SK-N-SH treated with all-trans-retinoic acid at 6 μM for 48 hours (cell line): ENCODE results near the gene NRL.

Experiments used
- ATAC-seq: fragments of 200-7000 bp; cut with Tn5 transposase; 3 replicates; pipeline ENCODE4 v1.9.1; 2020; ENCODE audit warnings: mild to moderate bottlenecking, moderate library complexity
- ARNTL ChIP-seq: fragments of 450-650 bp; formaldehyde crosslinking; IDR thresholded peaks from 2 replicates; pipeline ENCODE4 v1.5.0; 2020; ENCODE audit warnings: low read depth, mild to moderate bottlenecking, moderate library complexity, borderline replicate concordance
- BACH2 ChIP-seq: fragments of 250-450 bp; sonication (Bioruptor Pico); IDR thresholded peaks from 2 replicates; pipeline ENCODE4 v1.9.0; 2021; ENCODE audit warnings: mild to moderate bottlenecking, borderline replicate concordance
- CREB5 ChIP-seq: fragments of 250-450 bp; sonication (Bioruptor Pico); IDR thresholded peaks from 2 replicates; pipeline ENCODE4 v1.5.1; 2020; ENCODE audit warnings: low read depth, mild to moderate bottlenecking, moderate library complexity
- CSDC2 ChIP-seq: fragments of 250-450 bp; sonication (Bioruptor Pico); IDR thresholded peaks from 2 replicates; pipeline ENCODE4 v1.5.0; 2020; ENCODE audit warnings: mild to moderate bottlenecking, moderate library complexity
- CSRNP3 ChIP-seq: fragments of 250-450 bp; sonication (Bioruptor Pico); IDR thresholded peaks from 2 replicates; pipeline ENCODE4 v1.5.1; 2021; ENCODE audit warnings: mild to moderate bottlenecking, moderate library complexity
- ESRRG ChIP-seq: fragments of 250-450 bp; sonication (Bioruptor Pico); IDR thresholded peaks from 2 replicates; pipeline ENCODE4 v1.6.1; 2021; ENCODE audit warnings: mild to moderate bottlenecking
- GLIS3 ChIP-seq: fragments of 250-450 bp; sonication (Bioruptor Pico); IDR thresholded peaks from 2 replicates; pipeline ENCODE4 v1.5.0; 2020; ENCODE audit warnings: mild to moderate bottlenecking, moderate library complexity
- ISL1 ChIP-seq: fragments of 250-450 bp; sonication (Bioruptor Pico); IDR thresholded peaks from 2 replicates; pipeline ENCODE4 v2.1.2; 2022; ENCODE audit warnings: mild to moderate bottlenecking, moderate library complexity
- OSR1 ChIP-seq: fragments of 250-450 bp; sonication (Bioruptor Pico); IDR thresholded peaks from 2 replicates; pipeline ENCODE4 v1.8.0; 2022; ENCODE audit warnings: moderate library complexity, mild to moderate bottlenecking, inconsistent platforms
- PATZ1 ChIP-seq: fragments of 250-450 bp; sonication (Bioruptor Pico); IDR thresholded peaks from 2 replicates; pipeline ENCODE4 v1.8.0; 2020; ENCODE audit warnings: mild to moderate bottlenecking, moderate library complexity, borderline replicate concordance
- POU6F1 ChIP-seq: fragments of 250-450 bp; sonication (Bioruptor Pico); IDR thresholded peaks from 2 replicates; pipeline ENCODE4 v1.8.0; 2021; ENCODE audit warnings: low read depth, mild to moderate bottlenecking, moderate library complexity, borderline replicate concordance
- PPARA ChIP-seq: fragments of 250-450 bp; sonication (Bioruptor Pico); IDR thresholded peaks from 2 replicates; pipeline ENCODE4 v1.5.0; 2020; ENCODE audit warnings: mild to moderate bottlenecking, borderline replicate concordance
- RARB ChIP-seq: fragments of 250-450 bp; sonication (Bioruptor Pico); IDR thresholded peaks from 2 replicates; pipeline ENCODE4 v1.8.0; 2021; ENCODE audit warnings: mild to moderate bottlenecking, moderate library complexity
- SNAI2 ChIP-seq: fragments of 250-450 bp; sonication (Bioruptor Pico); IDR thresholded peaks from 2 replicates; pipeline ENCODE4 v1.5.0; 2020; ENCODE audit warnings: mild to moderate bottlenecking, moderate library complexity
- TCF4 ChIP-seq: fragments of 250-450 bp; sonication (Bioruptor Pico); IDR thresholded peaks from 2 replicates; pipeline ENCODE4 v1.8.0; 2021; ENCODE audit warnings: mild to moderate bottlenecking, moderate library complexity, borderline replicate concordance
- TSHZ2 ChIP-seq: fragments of 250-450 bp; sonication (Bioruptor Pico); IDR thresholded peaks from 2 replicates; pipeline ENCODE4 v1.5.0; 2020; ENCODE audit warnings: mild to moderate bottlenecking, moderate library complexity
- ZFP3 ChIP-seq: fragments of 250-450 bp; sonication (Bioruptor Pico); IDR thresholded peaks from 2 replicates; pipeline ENCODE4 v1.5.0; 2020; ENCODE audit warnings: mild to moderate bottlenecking, moderate library complexity
- ZNF565 ChIP-seq: fragments of 450-650 bp; formaldehyde crosslinking; conservative IDR thresholded peaks from 2 replicates; pipeline ENCODE4 v1.5.0; 2020; ENCODE audit warnings: low read depth, mild to moderate bottlenecking, moderate library complexity
- ZNF70 ChIP-seq: fragments of 450-650 bp; formaldehyde crosslinking; IDR thresholded peaks from 2 replicates; pipeline ENCODE4 v1.5.0; 2020; ENCODE audit warnings: mild to moderate bottlenecking, moderate library complexity

The NRL gene

GRCh38 chr14:24139272-24139934, 24.7 kb upstream of the NRL start:
- ATAC-seq, result no peak
- TF ChIP-seq GLIS3 (no peak), CREB5 (CRISPR knock-in tag) (no peak), ZNF70 (CRISPR knock-in tag) (no peak), ARNTL (CRISPR knock-in tag) (no peak), POU6F1 (no peak), OSR1 (CRISPR knock-in tag) (no peak), PPARA (no peak), ISL1 (no peak), PATZ1 (CRISPR knock-in tag) (no peak), BACH2 (CRISPR knock-in tag) (no peak), ZNF565 (CRISPR knock-in tag) (no peak), ESRRG (CRISPR knock-in tag) (no peak), RARB (no peak), SNAI2 (CRISPR knock-in tag) (no peak), TSHZ2 (CRISPR knock-in tag) (no peak)

GRCh38 chr14:24138396-24139271, 23.9 kb upstream of the NRL start:
- TF ChIP-seq PPARA (no peak), RARB (no peak), ISL1 (no peak), POU6F1 (no peak), BACH2 (CRISPR knock-in tag) (no peak), GLIS3 (no peak), ZNF70 (CRISPR knock-in tag) (no peak), TCF4 (CRISPR knock-in tag) (no peak), ESRRG (CRISPR knock-in tag) (no peak), OSR1 (CRISPR knock-in tag) (no peak), SNAI2 (CRISPR knock-in tag) (no peak), ZFP3 (CRISPR knock-in tag) (no peak), TSHZ2 (CRISPR knock-in tag) (no peak), CSDC2 (CRISPR knock-in tag) (no peak), CSRNP3 (CRISPR knock-in tag) (no peak)
- ATAC-seq, result no peak
